HL-60/S4 treated with phorbol 12-myristate 13-acetate at 8.2 ng/mL for 4 days and 3 days (cell line): ENCODE data around the gene TBX2.

Experiments
- in situ Hi-C: fragments of 300-500 bp; cut with MboI; formaldehyde crosslinking; loops from 2 replicates; pipeline ENCODE4 v1.15.0; 2022; ENCODE audit warnings: low sequenced_read_pairs

TBX2 gene

DNA sequence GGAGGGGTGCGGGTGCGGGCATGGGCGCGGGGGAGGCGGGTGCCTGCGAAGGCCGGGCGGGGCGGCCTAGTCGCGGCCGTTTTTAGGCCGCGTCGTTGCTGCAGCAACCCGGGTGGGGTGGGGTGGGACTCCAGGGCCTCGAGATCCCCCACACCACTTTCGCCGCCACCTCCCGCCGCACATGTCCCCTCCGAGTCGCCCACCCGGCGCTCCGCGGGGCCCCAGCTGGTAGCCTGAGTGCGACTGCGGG lies 11.3 kb downstream of the TBX2 start:
- in situ Hi-C loops = no loop called here

GRCh38 chr17:61411261-61412142 lies 11.9 kb downstream of the TBX2 start:
- in situ Hi-C loops = no loop called here

DNA sequence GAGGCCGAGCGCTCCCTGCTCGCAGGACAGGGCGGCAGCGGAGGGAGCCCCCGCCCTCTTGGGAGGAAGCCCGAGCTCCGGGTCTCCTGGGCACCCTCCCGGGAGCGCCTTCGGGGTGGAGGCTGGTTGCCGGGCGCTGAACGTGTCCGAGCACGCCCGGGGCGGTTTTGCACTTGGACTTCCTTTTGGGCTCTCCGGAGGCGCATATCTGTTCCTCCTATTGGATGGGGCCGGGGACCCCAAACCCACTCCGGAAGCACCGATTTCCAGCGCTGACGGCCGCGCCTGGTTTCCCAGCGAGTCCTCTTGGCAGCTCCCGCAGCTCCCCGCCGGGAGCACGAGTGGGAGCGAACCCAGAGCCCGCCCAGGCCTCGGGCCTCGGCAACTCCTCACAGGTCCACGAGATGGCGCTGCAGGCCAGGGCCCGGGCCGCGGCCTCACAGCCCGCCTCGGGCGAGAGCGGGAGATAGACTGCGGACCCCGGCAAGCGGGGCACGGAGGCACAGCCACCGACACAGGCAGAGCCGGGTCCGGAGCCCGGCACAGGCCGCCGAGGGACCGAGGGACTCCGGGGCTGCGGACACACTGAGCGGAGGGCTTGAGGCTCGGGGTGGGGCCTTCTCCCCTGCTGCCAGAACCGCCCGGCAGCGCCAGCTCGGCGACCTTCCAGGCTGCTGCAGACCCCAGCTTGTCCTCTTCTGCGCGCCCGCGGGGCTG lies 12.7 kb downstream of the TBX2 start:
- in situ Hi-C loops = no loop called here

DNA sequence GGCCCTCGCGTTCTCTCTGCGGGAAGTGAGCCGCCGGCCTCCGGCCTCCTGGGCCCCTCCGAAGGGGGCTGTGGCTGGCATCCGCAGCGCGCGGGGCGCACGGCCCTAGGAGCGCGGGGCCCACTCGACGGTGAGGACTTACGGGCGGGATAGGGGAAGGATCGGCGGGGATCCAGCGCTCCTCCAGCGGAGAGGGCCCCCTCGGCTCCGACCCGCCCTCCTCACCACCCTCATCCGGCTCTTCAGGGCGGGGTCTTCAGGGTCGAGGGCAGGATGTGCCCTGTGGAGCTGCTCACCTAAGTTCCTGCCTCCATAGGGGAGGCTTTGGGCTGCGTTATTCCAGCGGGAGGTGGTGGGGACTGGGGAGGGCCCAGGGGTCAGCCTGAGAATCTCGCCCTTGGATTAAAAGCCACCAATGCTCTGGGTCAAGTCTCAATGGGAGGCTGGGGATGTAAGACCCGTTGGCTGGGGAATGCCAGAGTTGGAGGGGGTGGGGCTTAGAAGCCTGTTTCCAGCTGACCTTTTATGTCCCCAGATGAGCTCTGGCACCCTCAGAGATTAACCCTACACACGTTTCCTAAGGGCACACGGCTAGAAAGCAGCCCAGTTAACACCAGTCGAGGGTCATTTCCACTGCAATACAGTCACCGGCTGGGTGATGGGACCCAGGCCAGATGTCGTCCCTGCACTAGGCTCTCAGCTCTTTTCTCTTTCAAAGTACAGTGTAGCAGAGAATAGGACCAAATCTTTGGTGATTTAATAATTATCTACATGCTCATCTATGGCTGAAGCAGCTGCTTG lies 13.4 kb downstream of the TBX2 start:
- in situ Hi-C loops = no loop called here

GRCh38 chr17:61413661-61414126 lies 14.1 kb downstream of the TBX2 start:
- in situ Hi-C loops = no loop called here

DNA sequence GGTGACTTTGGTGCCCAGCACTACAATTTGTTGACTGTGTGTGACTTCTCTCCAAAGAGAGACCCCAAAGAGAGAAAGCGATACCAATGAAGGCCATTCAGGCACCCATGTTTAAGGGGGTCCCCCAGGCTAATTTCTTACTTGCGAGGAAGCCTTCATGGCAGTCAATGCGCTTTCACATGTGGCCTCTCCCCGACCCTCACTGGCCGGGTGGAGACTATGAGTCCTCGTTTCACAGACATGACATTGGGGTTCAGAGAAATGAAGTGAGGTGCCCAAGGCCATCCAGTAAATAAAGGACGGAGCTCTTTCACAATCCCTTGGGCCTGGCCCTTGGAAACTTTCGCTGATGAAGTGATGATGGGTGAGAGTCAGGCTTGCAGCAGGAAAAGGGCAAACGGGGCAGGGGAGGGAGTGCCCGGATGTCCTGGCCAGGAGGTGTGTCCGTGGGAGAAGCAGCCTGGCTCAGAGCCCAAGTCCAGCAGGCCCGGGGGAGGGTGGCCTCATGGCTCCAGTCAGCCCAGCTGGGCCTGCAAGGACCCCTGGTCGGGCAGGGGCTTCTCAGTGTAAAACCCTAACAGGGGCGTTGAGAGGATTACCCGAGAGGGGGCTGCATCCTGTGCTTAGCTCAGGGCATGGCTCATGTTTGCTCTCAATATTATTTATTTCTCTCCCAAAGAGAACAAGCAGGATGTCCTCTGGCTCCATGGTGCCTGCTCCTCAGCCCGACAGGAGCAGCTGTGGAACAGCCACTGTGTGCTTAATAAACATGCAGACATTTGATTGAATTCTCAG lies 14.7 kb downstream of the TBX2 start:
- in situ Hi-C loops = no loop called here

- in situ Hi-C loops = no loop called here
These were observed 15.3 kb downstream of the TBX2 start for GRCh38 chr17:61414936-61415251.

DNA sequence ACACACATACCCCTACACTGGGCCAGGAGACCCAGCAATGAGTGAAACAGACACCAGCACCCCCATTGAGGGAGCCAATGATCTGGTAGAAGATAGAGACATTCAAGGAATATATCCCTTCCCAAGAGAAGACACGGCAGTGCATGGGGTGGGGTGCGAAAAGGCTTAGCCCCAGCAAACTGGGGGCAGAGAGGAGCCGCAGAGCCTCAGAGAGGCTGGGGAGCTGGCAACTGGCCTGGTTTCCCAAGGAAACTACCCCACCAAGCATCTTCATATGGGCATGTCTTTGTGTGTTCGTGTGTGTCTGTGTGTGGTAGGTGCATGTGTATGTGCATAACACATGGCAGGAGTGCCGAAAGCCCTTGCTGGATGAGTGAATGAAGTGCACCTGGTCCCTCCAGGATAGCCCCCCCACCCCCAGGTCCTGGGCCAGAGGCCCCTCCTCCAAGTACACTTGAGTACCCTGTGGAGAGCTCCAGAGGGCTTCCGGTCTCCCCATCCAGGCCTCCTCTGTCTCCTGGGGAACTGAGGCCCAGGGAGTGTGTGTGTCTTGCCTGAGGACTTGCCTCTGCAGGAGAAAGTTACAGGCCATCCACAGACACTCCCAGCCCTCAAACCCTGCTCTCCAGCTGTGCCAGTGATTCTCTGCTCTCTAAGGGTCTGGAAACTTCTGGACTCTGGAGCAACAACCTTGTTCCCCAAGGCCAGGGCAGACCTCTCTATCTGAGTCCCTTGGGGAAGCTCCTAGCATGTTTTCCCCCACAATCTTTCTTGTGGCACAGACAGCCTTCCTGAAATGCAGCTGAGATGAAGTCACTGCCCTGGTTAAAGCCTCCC lies 15.9 kb downstream of the TBX2 start:
- in situ Hi-C loops = no loop called here

GRCh38 chr17:61416211-61416539 lies 16.5 kb downstream of the TBX2 start:
- in situ Hi-C loops = no loop called here

DNA sequence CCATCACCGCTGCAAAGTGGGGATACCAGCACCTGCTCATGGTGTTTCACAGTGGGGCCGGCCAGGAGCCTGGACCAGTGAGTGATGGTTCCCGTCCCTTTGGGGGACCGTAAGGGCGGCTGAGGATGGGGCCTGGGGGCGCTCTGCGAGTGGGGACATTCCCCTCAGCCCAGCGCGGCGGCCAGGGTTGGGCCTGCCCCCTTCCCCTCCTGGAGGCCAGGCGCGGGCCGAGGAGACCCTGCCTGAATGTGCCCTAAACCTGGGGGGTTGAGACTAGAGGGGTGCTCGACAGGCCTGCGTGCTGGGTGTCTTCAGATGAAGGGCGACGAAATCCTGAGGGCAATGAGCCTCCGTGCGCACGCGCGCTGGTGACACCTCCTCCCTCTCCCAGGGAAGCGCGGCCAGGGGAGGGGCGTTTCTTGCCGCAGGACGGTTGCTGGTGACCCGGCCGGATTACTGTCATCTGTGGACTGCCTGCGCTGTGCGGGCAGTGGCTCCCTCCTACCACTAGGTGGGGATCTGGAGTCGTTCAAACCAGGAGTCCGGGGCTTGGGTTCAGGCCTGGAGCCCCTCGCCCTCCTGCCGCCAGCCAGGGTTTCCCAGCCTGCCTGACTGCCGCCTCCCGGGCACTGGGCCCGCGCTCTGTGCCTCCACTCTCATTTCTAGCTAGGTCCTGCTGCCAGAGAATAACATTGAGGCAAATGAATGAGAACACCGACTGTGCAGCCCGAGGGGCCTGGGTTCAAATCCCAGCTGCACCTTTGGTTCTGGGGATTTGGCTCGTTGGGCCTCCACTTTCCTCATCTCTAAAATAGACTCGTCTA lies 17.1 kb downstream of the TBX2 start:
- in situ Hi-C loops = no loop called here

DNA sequence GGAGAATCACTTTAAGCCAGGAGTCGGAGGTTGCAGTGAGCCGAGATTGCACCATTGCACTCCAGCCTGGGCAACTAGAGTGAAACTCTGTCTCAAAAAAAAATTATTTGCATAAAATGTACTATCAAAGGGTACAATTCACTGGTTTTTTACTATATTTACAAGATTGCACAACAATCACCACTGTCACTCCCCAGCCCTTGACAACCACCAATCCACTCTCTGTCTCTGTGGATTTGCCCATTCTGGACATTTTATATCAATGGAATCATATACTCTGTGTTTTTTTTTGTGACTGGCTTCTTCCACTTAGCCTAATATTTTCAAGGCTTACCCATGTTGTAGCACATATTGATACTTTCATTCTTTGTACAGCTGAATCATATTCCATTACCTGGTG lies 18.8 kb downstream of the TBX2 start:
- in situ Hi-C loops = no loop called here

- in situ Hi-C loops = no loop called here
These were observed 19.9 kb downstream of the TBX2 start for GRCh38 chr17:61419496-61420046.

DNA sequence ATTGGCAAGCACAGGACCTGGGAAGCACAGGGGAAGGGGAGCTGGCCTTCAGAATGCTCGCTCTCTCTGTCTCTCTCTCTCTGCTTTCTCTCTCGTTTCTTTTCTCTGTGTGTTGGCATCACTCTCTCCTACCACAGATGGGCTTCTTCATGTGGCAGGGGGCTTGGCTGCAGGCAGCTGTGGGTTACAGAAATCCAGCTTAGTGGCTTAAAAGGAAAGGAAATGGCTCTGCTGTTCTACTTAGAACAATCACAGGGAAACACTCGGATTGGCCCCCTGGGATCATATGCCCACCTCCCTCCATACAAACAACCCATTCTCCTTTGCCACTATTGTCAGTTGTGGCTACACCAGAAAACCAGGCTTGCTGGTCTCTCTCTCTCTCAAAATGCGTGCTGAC lies 20.4 kb downstream of the TBX2 start:
- in situ Hi-C loops = no loop called here

- in situ Hi-C loops = no loop called here
These were observed 21.2 kb downstream of the TBX2 start for GRCh38 chr17:61420745-61421398.

DNA sequence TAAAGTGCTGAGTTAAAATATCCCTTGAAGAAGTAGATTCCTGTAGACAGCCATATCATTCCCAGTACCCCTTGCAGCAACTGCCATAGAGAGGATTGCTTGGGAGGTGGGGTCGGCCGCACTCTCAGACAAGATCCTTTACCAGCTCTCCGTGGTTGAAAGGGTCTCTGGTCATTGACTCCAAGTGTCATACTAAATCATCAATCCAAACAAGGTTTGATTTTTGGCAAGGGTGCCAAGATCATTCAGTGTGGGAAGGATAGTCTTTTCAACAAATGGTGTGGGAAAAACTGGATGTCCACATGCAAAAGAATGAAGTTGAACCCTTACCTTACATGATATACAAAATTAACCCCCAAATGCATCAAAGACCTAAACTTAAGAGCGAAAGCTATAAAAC lies 21.8 kb downstream of the TBX2 start:
- in situ Hi-C loops = no loop called here

- in situ Hi-C loops = no loop called here
These were observed 22.6 kb downstream of the TBX2 start for GRCh38 chr17:61422116-61422799.

- in situ Hi-C loops = no loop called here
These were observed 23.2 kb downstream of the TBX2 start for GRCh38 chr17:61422869-61423268.
